Measurements from ENCODE around the gene LRCOL1.

LRCOL1 gene

GRCh38 chr12:132615579-132616038, 5.2 kb upstream of the LRCOL1 start:
- Histone ChIP-seq H3K27ac (ENCODE audit: extremely low read depth, low read depth, low read length) (no peak overlapping the region), H3K36me3 (ENCODE audit: control insufficient read depth in 2 of 2, insufficient read depth in 1 of 2, low read length in 2 of 2) (no peaks in the 10 kb centered on the region), H3K4me1 (ENCODE audit: control insufficient read depth, insufficient read depth, low read length) (no peaks in the 10 kb centered on the region), H3K4me3 (ENCODE audit: low read depth, low read length) (no peak overlapping the region), H3K9me3 (ENCODE audit: control insufficient read depth, insufficient read depth, low read depth, low read length) (no peaks in the 10 kb centered on the region)
- ChIA-PET CTCF (interaction anchor here (0.5 to 6.4 kb wide), 13 partner anchors 11 to 455 kb away, joined by 3 to 68 read pairs (median 5); no protein-coding TSS in a partner anchor), POLR2A (no interaction called here)
- TF ChIP-seq REST (tag by site-specific recombination; IDR thresholded peaks at IDR 0.05) = no peak
- TF ChIP-seq TSHZ1 (tag by site-specific recombination; IDR thresholded peaks at IDR 0.05; ENCODE audit: borderline replicate concordance) = no peak
- TF ChIP-seq ZNF114 (tag by site-specific recombination; IDR thresholded peaks at IDR 0.05) = no peak
- TF ChIP-seq ZNF596 (tag by site-specific recombination; IDR thresholded peaks at IDR 0.05) = no peak
- TF ChIP-seq ZFP37 (tag by site-specific recombination; IDR thresholded peaks at IDR 0.05) = no peak
- TF ChIP-seq ZNF707 (tag by site-specific recombination; IDR thresholded peaks at IDR 0.05) = no peak
- TF ChIP-seq ZSCAN30 (tag by site-specific recombination; IDR thresholded peaks at IDR 0.05) = no peak
- no peak for TF ChIP-seq ZNF704 (tag by site-specific recombination; IDR thresholded peaks at IDR 0.05)
- no peak for TF ChIP-seq KLF1 (tag by site-specific recombination; IDR thresholded peaks at IDR 0.05)
- TF ChIP-seq GLI2 (tag by site-specific recombination; IDR thresholded peaks at IDR 0.05; ENCODE audit: borderline replicate concordance, low read depth) = no peak
- TF ChIP-seq ZNF785 (tag by site-specific recombination; IDR thresholded peaks at IDR 0.05) = no peak
- no peak for TF ChIP-seq ZNF488 (tag by site-specific recombination; IDR thresholded peaks at IDR 0.05)
- TF ChIP-seq KLF9 (tag by site-specific recombination; IDR thresholded peaks at IDR 0.05; ENCODE audit: low read depth) = no peak
- no peak for TF ChIP-seq KLF7 (tag by site-specific recombination; IDR thresholded peaks at IDR 0.05; ENCODE audit: borderline replicate concordance)
- no peak for TF ChIP-seq ZNF664 (tag by site-specific recombination; IDR thresholded peaks at IDR 0.05)
- TF ChIP-seq ZNF670 (tag by site-specific recombination; IDR thresholded peaks at IDR 0.05; ENCODE audit: low read depth) = no peak
